Gastroesophageal sphincter (tissue), 3 donors: Measurements from ENCODE around the gene PNCK.

ENCODE experiments used
- EP300 ChIP-seq: sonication (generic); formaldehyde crosslinking; IDR thresholded peaks from one replicate; pipeline ENCODE4 v1.6.1; 2017; ENCODE audit warnings: antibody characterized with exemption, mild to moderate bottlenecking
- POLR2A ChIP-seq, 2 donors: fragments of 450-650 bp; IDR thresholded peaks; one replicate each; pipeline ENCODE4 v1.6.1; 2017; ENCODE audit warnings: antibody characterized with exemption in 2 of 2, mild to moderate bottlenecking in 2 of 2, moderate library complexity in 1 of 2
- TF ChIP-seq, protein P1 (sequence below), 4 experiments: fragments of 200-600 bp in 2 of 4; fragments of 450-650 bp in 2 of 4; sonication (generic) in 1 of 4; IDR thresholded peaks; one replicate each; pipeline ENCODE4 v1.5.1; 2017 to 2019; ENCODE audit warnings: antibody characterized with exemption in 4 of 4, mild to moderate bottlenecking in 2 of 4, moderate library complexity in 2 of 4

DNA sequence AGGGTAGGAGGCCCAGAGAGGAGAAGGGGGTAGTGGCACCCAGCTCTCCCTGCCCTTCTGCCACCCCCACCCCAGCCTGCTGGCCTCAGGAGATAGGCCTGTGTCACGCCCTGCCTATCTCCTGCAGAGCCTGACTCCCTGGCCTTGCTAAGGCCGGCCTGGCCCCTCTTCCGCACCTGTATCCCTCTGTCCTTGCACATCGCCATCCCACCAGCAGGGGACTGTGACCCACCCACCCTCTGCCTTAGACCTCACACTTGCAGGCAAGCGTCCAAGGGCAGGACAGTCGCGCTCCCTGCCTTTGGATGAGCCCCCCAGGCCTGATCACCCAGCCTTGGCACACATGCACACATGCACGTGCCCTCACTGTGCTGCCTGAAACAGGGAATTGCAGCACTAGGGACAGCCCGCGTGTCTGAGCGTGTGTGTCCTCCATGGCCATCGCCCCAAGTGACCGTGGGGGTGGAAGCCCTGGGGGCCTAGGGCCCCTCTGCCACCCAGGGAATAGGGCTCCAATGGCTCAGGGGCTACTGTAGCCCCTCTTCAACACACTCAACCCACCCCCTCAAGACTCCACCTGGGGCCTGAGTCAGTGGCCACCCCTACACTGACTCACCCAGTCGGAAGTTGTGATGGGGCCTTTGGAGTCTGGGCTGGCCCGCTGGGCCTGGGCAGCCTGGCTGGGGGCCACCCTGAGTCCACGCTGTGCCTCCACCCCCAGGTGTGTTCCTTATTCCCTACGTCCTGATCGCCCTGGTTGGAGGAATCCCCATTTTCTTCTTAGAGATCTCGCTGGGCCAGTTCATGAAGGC, 16.2 kb upstream of the PNCK start:
- TF ChIP-seq POLR2A (IDR thresholded peaks at IDR 0.05): no peak
- TF ChIP-seq, protein P1, sequence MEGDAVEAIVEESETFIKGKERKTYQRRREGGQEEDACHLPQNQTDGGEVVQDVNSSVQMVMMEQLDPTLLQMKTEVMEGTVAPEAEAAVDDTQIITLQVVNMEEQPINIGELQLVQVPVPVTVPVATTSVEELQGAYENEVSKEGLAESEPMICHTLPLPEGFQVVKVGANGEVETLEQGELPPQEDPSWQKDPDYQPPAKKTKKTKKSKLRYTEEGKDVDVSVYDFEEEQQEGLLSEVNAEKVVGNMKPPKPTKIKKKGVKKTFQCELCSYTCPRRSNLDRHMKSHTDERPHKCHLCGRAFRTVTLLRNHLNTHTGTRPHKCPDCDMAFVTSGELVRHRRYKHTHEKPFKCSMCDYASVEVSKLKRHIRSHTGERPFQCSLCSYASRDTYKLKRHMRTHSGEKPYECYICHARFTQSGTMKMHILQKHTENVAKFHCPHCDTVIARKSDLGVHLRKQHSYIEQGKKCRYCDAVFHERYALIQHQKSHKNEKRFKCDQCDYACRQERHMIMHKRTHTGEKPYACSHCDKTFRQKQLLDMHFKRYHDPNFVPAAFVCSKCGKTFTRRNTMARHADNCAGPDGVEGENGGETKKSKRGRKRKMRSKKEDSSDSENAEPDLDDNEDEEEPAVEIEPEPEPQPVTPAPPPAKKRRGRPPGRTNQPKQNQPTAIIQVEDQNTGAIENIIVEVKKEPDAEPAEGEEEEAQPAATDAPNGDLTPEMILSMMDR (IDR thresholded peaks at IDR 0.05): no peak
- no peak for TF ChIP-seq EP300
